HG03097 (cell line): ENCODE measurements around the gene ASTN1.

Experiments used
- ATAC-seq: cut with Tn5 transposase; IDR thresholded peaks from one replicate; pipeline ENCODE4 v1.9.1; 2021; ENCODE audit not compliant: unreplicated experiment, low FRiP score

ASTN1 gene

GRCh38 chr1:177045151-177045550 is 119.4 kb downstream of the ASTN1 start:
- no peak for ATAC-seq

DNA sequence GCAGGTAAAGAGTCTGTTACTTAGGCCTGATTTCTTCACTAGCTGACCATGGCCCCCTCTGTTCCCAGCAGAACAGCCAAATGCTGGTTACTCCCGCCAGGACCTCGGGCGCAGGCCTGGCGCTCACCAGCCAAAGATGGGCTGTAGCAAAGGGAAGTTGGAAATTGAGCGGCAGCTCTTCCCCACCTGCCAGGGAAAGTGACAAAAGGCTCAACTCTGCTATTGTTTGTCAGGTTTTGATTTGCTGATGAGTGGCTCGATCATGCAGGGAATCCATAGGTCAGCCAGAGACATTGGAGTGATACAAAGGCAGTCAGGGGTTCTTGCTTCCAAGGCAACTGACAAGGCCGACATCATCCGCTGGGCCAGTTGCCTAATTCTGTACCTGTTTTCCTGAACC is 120.1 kb downstream of the ASTN1 start:
- ATAC-seq, result no peak

- ATAC-seq, result no peak
These were observed 120.9 kb downstream of the ASTN1 start for GRCh38 chr1:177043597-177043996.

GRCh38 chr1:177035586-177035985 is 128.9 kb downstream of the ASTN1 start:
- ATAC-seq, result no peak

DNA sequence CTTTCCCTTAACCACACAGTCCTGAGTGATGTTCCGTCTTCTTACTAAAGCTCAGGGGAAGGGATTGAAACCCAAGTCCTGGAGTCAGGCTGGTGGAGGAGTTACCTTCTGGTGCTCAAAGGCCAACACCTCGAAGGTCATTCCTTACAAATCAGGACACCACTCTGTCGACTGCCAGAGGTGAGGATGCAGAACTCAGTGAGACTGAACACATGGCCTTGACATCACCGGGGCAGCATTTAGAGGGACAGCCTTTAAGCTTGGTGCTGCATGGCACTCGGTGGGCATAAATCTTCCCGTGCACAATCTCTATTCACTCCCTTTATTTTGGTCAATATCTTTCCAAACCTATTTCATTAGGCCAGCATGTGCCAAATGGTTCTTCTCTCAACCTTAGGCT is 130.9 kb downstream of the ASTN1 start:
- ATAC-seq, result no peak

DNA sequence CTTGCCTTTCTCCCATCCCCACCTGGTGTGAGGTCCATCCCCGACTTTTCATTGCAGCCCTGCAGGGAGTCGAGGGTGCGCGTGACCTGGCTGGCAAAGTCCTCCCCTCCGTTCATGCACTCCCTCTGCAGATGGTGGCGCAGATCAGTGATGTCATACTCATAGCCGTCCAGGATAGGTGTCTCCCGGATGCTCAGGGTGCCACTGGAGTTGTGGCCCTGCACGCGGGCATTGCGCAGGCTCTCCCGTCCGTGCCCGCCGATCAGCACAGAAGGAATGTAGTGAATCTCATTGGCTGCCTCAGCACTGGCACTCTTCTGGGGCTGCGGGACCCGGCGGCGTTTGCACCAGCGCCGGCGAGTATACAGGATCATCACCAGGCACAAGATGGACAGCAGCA is 132.1 kb downstream of the ASTN1 start:
- ATAC-seq, result no peak

GRCh38 chr1:177024623-177025022 is 139.9 kb downstream of the ASTN1 start:
- ATAC-seq, result no peak

GRCh38 chr1:177023726-177024125 is 140.8 kb downstream of the ASTN1 start:
- no peak for ATAC-seq

DNA sequence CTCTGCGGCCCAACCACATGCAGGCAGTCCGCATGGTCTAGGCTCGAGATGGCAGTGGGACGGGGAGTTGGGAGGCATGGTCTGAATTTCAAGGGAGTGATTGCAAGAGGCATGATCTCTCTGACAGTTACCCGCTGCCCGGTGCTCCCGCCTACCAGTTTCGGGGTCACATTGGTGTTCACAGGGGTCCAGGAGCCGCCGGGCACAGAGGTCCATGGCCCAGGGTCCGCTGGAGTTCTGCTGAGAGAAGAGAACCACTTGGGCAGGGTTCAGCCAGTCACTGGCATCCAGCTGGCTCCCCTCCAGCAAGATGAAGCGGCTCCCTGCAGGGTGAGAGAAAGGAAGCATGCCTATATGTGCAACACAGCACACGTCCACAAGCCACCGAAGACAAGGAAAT is 141.3 kb downstream of the ASTN1 start:
- no peak for ATAC-seq

GRCh38 chr1:177021687-177022086 is 142.8 kb downstream of the ASTN1 start:
- ATAC-seq, result no peak

DNA sequence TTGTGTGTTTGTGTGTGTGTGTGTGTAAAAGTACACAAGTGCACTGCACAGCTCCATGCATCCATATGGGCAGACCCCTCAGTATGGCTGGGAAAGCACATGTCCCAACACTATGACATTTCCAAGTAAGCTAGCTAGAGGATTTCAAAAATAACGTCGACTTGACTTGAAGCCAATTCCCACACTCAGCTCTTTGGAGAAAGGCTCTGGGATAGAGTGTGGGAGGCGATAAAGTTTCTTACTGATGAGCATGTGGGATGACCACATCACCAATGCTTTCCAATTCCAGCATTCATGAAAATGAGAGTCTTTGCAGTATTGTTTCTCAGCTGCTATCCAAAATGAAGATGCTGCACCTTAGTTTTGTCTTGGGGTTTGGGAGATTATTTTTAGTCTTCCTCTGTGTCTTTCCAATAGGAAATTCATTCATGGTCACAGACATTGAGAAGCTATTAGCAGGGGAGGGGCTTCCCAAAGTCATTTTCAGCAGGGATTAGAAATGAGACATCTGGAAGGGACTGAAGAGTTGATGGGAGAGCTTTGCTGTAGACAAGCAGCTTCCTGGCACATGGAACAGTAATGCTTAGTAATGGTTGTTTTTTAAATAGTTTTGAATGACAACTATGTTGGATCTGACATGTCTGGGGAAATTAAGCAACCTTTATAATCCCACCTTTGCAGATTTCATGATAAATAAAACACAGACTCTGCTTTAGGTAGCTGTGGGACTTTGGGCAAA is 143.5 kb downstream of the ASTN1 start:
- ATAC-seq, result no peak

DNA sequence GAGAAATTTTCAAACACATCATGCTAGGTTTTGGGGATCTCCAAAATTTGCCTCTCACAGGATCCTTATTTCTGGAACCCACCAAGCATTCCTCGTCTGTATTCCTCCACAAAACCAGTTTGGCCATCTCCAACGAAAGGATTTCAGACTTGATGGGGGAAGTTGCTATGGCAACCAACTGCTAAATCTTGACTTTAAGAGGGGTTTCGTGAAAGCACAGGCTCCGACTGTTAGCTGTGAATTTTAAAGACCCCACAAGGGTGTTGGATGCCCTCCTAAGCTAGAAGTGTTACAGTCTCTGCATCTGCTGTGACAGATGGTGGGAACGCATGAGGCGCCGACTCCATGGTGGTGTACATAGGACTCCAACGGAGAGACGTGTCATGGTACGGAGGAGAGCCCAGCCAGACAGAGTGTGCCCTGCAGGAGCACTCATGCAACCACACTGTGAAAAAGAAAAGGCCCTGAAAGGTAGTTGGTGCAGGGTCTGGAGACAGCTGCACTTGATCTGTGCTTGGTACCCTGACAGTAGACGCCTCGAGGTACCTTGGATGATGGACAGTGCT is 147.1 kb downstream of the ASTN1 start:
- no peak for ATAC-seq

DNA sequence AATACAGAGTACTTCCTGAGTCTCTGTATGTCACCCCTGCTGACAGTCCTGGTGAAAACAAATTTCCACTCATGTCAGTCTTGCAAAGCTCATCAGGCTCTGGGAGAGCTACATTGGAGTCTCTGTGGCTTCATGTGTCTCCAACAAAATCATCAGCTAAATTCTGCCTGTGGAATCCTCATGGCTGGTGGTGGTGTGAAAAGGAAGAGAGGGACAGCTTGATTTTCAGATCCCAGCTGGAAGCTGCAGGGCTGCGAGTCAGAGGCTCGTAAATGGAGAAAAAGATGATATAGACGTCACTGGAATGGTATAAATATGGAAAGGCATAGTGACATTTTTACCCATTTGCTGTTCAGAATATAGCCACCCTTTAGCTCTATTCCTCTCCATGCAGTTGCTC is 150.2 kb downstream of the ASTN1 start:
- no peak for ATAC-seq

DNA sequence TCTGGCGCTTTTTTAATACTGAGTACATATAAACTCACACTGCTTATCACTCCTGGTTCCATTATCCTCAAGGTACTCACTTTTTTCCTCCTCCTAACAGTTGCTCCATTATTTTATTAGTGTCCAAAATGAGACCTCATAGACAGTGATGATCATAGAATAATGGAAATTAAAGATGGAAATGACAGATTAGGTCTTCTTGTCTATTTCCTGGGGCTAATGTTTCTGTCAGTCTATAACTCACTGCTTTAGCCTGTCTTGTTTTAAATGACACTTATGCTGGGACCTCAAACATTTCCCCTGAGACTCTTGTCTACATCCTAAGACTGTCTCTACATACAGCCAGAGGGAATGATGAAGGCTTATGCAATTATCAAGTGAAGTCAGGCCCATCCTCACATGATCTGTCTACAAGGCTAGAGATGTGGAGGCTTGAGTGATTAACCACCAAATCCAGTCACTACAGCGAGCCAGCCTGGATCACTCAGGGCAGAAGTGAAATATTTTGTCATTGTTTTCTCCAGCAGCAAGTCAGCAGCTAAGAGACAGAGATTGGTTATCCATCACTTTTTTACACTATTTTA is 152.1 kb downstream of the ASTN1 start:
- no peak for ATAC-seq

- no peak for ATAC-seq
These were observed 153.0 kb downstream of the ASTN1 start for GRCh38 chr1:177011508-177011907.

DNA sequence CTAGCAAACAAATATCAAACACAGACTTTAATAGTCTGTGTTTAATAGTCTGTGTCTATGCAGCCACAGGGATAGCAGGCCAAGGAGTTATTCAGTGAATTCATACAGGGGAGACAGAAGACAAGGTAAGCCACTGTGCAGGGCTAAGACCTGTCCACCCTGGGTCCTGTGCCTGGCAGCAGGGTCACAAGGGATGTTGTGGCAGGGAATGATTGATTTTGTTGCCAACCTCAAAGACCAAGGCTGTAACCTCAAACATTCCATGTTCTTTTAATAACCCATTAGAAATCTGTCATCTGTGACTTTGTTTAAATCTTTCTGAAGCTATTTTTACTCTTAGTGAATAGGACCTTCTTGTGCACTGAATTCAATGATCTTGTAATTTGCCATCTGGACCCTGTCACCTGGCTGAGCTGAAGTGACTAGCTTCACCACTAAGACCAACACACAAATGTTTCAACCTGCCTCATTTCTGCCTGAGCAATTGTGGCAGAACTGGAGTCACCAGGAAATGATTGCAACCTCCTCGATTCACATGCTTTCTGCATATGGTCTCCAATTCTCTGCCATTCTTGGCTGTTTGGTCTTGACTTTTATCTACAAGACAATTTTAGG is 154.2 kb downstream of the ASTN1 start:
- no peak for ATAC-seq

GRCh38 chr1:177008653-177009052 is 155.9 kb downstream of the ASTN1 start:
- ATAC-seq, result no peak

- no peak for ATAC-seq
These were observed 156.9 kb downstream of the ASTN1 start for GRCh38 chr1:177007437-177008161.

- ATAC-seq, result no peak
These were observed 161.6 kb downstream of the ASTN1 start for GRCh38 chr1:177002891-177003290.

- no peak for ATAC-seq
These were observed 163.0 kb downstream of the ASTN1 start for GRCh38 chr1:177001556-177001955.

GRCh38 chr1:176998183-176998795 is 166.2 kb downstream of the ASTN1 start:
- no peak for ATAC-seq
